GM13977 (cell line): ENCODE measurements around the gene FAM124A.

Source experiments
- DNase-seq: peaks from one replicate; pipeline ENCODE4 v3.0.0; 2012; ENCODE audit warnings: low spot score
- in situ Hi-C: fragments of 300-500 bp; cut with MboI; formaldehyde crosslinking; loops from one replicate; pipeline ENCODE4 v1.12.0; 2022; ENCODE audit warnings: low sequenced_read_pairs, low pct_unique_long_range_greater_than_20kb, mixed read lengths, inconsistent platforms; ENCODE audit not compliant: unreplicated experiment
- TF ChIP-seq, protein P1 (sequence below): IDR thresholded peaks from 2 replicates; pipeline ENCODE4 v1.5.1; 2012; ENCODE audit warnings: mild to moderate bottlenecking, control low read depth; ENCODE audit not compliant: insufficient read depth; ENCODE audit errors: extremely low read depth, missing control alignments

FAM124A gene

GRCh38 chr13:51260154-51260553 is 38.0 kb downstream of the FAM124A start:
- in situ Hi-C loops, result no loop called here
- no peak for DNase-seq
- TF ChIP-seq, protein P1, sequence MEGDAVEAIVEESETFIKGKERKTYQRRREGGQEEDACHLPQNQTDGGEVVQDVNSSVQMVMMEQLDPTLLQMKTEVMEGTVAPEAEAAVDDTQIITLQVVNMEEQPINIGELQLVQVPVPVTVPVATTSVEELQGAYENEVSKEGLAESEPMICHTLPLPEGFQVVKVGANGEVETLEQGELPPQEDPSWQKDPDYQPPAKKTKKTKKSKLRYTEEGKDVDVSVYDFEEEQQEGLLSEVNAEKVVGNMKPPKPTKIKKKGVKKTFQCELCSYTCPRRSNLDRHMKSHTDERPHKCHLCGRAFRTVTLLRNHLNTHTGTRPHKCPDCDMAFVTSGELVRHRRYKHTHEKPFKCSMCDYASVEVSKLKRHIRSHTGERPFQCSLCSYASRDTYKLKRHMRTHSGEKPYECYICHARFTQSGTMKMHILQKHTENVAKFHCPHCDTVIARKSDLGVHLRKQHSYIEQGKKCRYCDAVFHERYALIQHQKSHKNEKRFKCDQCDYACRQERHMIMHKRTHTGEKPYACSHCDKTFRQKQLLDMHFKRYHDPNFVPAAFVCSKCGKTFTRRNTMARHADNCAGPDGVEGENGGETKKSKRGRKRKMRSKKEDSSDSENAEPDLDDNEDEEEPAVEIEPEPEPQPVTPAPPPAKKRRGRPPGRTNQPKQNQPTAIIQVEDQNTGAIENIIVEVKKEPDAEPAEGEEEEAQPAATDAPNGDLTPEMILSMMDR, result no peak

- in situ Hi-C loops, result no loop called here
- TF ChIP-seq, protein P1, result no peak
- DNase-seq, result no peak
Measured at GRCh38 chr13:51261610-51262249, 39.5 kb downstream of the FAM124A start.

DNA sequence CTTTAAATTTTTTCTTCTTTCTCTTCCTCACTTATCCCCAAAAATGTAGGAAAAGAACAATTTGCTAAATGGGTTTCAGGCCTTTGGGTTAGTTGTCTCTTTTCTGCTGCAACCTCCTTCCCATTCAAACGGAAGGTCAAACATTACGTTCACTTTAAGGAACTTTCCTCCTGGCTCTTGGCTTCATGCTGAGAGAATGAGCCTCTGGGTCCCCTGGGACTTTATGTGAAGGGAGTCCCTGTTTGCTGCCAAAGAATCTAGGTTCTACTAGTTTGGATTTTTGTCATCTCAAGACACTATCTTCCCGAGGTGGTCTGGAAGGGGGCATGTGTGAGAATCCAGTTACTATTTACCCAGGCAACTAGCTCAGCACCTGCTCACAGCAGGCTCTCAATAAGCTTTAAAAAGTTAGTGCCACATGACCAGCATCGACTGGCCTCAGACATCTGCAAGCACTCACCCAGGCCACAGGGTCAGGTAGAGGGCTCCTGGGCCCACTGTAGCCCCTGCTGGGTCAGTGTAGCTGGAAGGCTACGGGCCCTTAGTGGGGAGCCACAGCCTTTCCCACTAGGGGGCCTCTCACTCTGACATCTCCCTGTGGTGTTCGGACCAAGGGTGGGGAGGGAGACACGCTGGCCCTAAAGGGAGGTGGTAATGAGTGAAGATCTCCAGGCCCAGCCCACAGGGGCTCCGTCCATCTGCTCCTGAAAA is 40.5 kb downstream of the FAM124A start:
- in situ Hi-C loops, result no loop called here
- TF ChIP-seq, protein P1, result peak; percentile 20
- no peak for DNase-seq

DNA sequence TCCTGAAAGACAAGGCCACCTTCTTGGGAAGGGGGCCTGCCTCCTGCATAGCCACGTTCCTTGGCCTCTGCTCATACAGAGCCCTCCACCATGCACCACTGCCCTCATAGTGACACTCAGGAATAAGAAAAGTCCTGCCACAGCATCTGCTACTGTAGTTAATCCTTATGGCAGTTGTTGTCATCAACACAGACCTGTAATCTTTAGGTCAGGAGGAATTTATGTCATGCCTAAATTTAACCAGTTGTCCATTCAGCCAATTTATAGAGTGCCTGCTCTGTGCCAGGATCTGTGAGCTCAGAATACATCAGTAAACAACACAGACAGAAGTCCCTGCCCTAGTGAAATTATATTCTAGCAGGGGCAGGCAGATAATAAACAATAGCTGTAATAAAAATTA is 44.4 kb downstream of the FAM124A start:
- TF ChIP-seq, protein P1, result no peak
- in situ Hi-C loops, result no loop called here
- DNase-seq, result no peak

- in situ Hi-C loops, result no loop called here
- DNase-seq, result no peak
- TF ChIP-seq, protein P1, result no peak
Measured at GRCh38 chr13:51267622-51268021, 45.4 kb downstream of the FAM124A start.

- DNase-seq, result no peak
- in situ Hi-C loops, result no loop called here
- TF ChIP-seq, protein P1, result no peak
Measured at GRCh38 chr13:51269039-51269438, 46.8 kb downstream of the FAM124A start.
